CD14-positive monocyte (primary cell): ENCODE measurements around the gene KRT72. TPM values are rescaled to one million over a fixed set of nuclear protein-coding genes. Genes with fewer than 3 reads are reported as not detected.

Experiments used
- DNase-seq, 3 donors: peaks; one replicate each; pipeline ENCODE4 v3.0.0-alpha.2; 2011 to 2022
- H2AFZ ChIP-seq: 2 replicates; pipeline ENCODE4 v1.6.0; 2012; ENCODE audit warnings: mild to moderate bottlenecking, low read depth, low read length, inconsistent platforms; ENCODE audit not compliant: insufficient read depth, poor library complexity, severe bottlenecking
- H3K27ac ChIP-seq, 2 donors: 1 replicate in 1 of 2; 2 replicates in 1 of 2; pipeline ENCODE4 v1.5.1; 2012 to 2013; ENCODE audit warnings: low read length in 2 of 2, control low read depth in 1 of 2, inconsistent platforms in 1 of 2, low read depth in 1 of 2, mild to moderate bottlenecking in 1 of 2
- H3K27me3 ChIP-seq, 2 donors: one replicate each; pipeline versions ENCODE4 v1.6.0 to v1.6.1; 2011 to 2013; ENCODE audit warnings: low read length in 2 of 2; ENCODE audit not compliant: control insufficient read depth in 2 of 2, insufficient read depth in 2 of 2
- H3K36me3 ChIP-seq, 2 donors: replicated peaks in 1 of 2; 1 replicate in 1 of 2; 2 replicates in 1 of 2; pipeline versions ENCODE4 v1.5.1 to v1.6.1; 2012 to 2013; ENCODE audit warnings: low read length in 2 of 2, control low read depth in 1 of 2, inconsistent platforms in 1 of 2, mild to moderate bottlenecking in 1 of 2; ENCODE audit not compliant: insufficient read depth in 2 of 2, control insufficient read depth in 1 of 2
- H3K4me1 ChIP-seq, 2 donors: 1 replicate in 1 of 2; 2 replicates in 1 of 2; pipeline versions ENCODE4 v1.5.1 to v1.6.1; 2012 to 2013; ENCODE audit warnings: low read length in 2 of 2, control low read depth in 1 of 2, inconsistent platforms in 1 of 2, mild to moderate bottlenecking in 1 of 2, moderate library complexity in 1 of 2; ENCODE audit not compliant: insufficient read depth in 2 of 2, control insufficient read depth in 1 of 2
- H3K4me2 ChIP-seq: replicated peaks from 2 replicates; pipeline ENCODE3; 2012; ENCODE audit warnings: low read length, moderate library complexity, mild to moderate bottlenecking; ENCODE audit not compliant: poor library complexity, severe bottlenecking; ENCODE audit errors: extremely low read depth
- H3K4me3 ChIP-seq, 3 experiments: fragments of 200-600 bp in 1 of 3; sonication (generic) in 1 of 3; replicated peaks in 1 of 3; 1 replicate in 2 of 3; 2 replicates in 1 of 3; pipeline ENCODE4 v1.5.1; 2011 to 2013; ENCODE audit warnings: low read length in 3 of 3, mild to moderate bottlenecking in 3 of 3, control low read depth in 2 of 3, low read depth in 2 of 3, inconsistent platforms in 1 of 3, moderate library complexity in 1 of 3
- H3K79me2 ChIP-seq: 2 replicates; pipeline ENCODE4 v1.6.0; 2012; ENCODE audit warnings: mild to moderate bottlenecking, control low read depth, inconsistent platforms, low read length, moderate library complexity; ENCODE audit not compliant: insufficient read depth
- H3K9ac ChIP-seq: 2 replicates; pipeline ENCODE4 v1.6.0; 2017; ENCODE audit warnings: low read length, mild to moderate bottlenecking; ENCODE audit not compliant: insufficient read depth, poor library complexity, severe bottlenecking
- H3K9me3 ChIP-seq, 2 donors: replicated peaks in 1 of 2; 1 replicate in 1 of 2; 2 replicates in 1 of 2; pipeline versions ENCODE4 v1.5.1 to v1.6.1; 2012 to 2013; ENCODE audit warnings: low read length in 2 of 2, control low read depth in 1 of 2; ENCODE audit not compliant: control insufficient read depth in 1 of 2, insufficient read depth in 1 of 2
- H4K20me1 ChIP-seq: 2 replicates; pipeline ENCODE4 v1.6.0; 2012; ENCODE audit warnings: mild to moderate bottlenecking, low read length, control low read depth, moderate library complexity; ENCODE audit not compliant: insufficient read depth
- H3K27ac Mint-ChIP-seq, 7 donors: one replicate each; pipeline ENCODE4 v1.8.0; 2020; ENCODE audit warnings: mild to moderate bottlenecking in 7 of 7, mixed read lengths in 7 of 7, moderate library complexity in 6 of 7, inconsistent platforms in 2 of 7
- H3K27me3 Mint-ChIP-seq, 3 donors: one replicate each; pipeline ENCODE4 v1.8.0; 2021 to 2022; ENCODE audit warnings: low read depth in 3 of 3, mild to moderate bottlenecking in 3 of 3, mixed read lengths in 3 of 3, moderate library complexity in 3 of 3, inconsistent platforms in 1 of 3
- H3K36me3 Mint-ChIP-seq, 2 donors: one replicate each; pipeline ENCODE4 v1.8.0; 2020; ENCODE audit warnings: mixed read lengths in 2 of 2, inconsistent platforms in 1 of 2, mild to moderate bottlenecking in 1 of 2
- H3K4me1 Mint-ChIP-seq: one replicate; pipeline ENCODE4 v1.8.0; 2020; ENCODE audit warnings: mild to moderate bottlenecking, mixed read lengths
- H3K4me3 Mint-ChIP-seq, 2 donors: one replicate each; pipeline ENCODE4 v1.8.0; 2020; ENCODE audit warnings: mild to moderate bottlenecking in 2 of 2, mixed read lengths in 2 of 2, moderate library complexity in 1 of 2
- H3K9me3 Mint-ChIP-seq, 7 donors: one replicate each; pipeline ENCODE4 v1.8.0; 2020 to 2022; ENCODE audit warnings: mixed read lengths in 7 of 7, mild to moderate bottlenecking in 6 of 7, moderate library complexity in 6 of 7, inconsistent platforms in 2 of 7
- CTCF ChIP-seq: fragments of 200-600 bp; IDR thresholded peaks from one replicate; pipeline ENCODE4 v1.8.0; 2022; ENCODE audit warnings: antibody characterized with exemption, mild to moderate bottlenecking
- WGBS: methylation state at CpG from one replicate; pipeline ENCODE4 v1.1.5; 2013; ENCODE audit warnings: missing lambda C conversion rate; ENCODE audit not compliant: insufficient coverage; 5-methylcytosine and 5-hydroxymethylcytosine counted together
- intact Hi-C, 2 donors: fragments of 100-400 bp; cut with micrococcal nuclease; formaldehyde crosslinking; loops; one replicate each; pipeline versions ENCODE4 v1.15.0 to v1.15.1; 2023
- polyA plus RNA-seq, 3 donors: library from polyadenylated mRNA; depleted of rRNA in 1 of 3; unstranded in 2 of 3; stranded (reverse) in 1 of 3; fragments of 300-500 nt in 2 of 3; fragments of >200 nt in 1 of 3; fragmentation: Illumina TruSeq in 2 of 3; gene quantifications; 1 replicate in 2 of 3; 2 replicates in 1 of 3; pipeline ENCODE4 v1.2.3, GENCODE V29; 2012 to 2021

Gene KRT72
- polyA plus RNA-seq, 3 donors, result not detected

DNA sequence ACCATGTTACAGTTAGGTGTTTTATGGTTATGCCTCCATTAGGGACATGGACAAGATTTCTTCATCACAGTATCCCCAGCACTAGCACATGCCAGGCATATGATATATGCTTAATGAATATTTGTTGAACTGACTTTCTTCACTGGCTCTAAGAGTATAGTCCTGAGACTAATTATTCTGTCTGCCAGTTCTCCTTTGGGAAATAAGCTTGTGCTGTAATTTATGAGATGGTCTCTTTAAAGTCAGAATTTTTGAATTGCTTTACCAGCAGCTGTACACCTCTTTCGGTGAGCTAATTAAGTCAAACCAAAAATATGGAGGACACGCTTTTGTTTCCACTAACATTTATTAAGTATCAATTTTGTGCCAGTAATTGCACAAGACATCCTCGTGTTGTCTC is 4.8 kb upstream of the KRT72 start:
- H3K9ac ChIP-seq, result no peak overlapping the region
- no peaks in the 10 kb centered on the region for H4K20me1 ChIP-seq
- H3K4me1 ChIP-seq, result no peaks in the 10 kb centered on the region
- H3K27me3 Mint-ChIP-seq, result peaks cover 17 to 32% (median 19%) of the 10 kb centered on the region in 3 donors
- WGBS, result 93% methylated on average over 2 of the region's 3 CpGs
- intact Hi-C loops, result no loop called here
- H3K9me3 ChIP-seq, result peaks cover 0 to under 1% of the 10 kb centered on the region in 2 donors
- TF ChIP-seq CTCF, result no peak
- no peaks in the 10 kb centered on the region for H3K79me2 ChIP-seq
- no peaks in the 10 kb centered on the region for H3K4me1 Mint-ChIP-seq
- H3K36me3 Mint-ChIP-seq, result no peaks in the 10 kb centered on the region
- no peak overlapping the region for H3K27ac Mint-ChIP-seq
- H3K4me3 ChIP-seq, result no peak overlapping the region
- H3K4me2 ChIP-seq, result no peak overlapping the region
- no peak for DNase-seq
- H3K9me3 Mint-ChIP-seq, result peaks cover 0 to 5% (median 0%) of the 10 kb centered on the region in 7 donors
- H2AFZ ChIP-seq, result no peak overlapping the region
- no peak overlapping the region for H3K27ac ChIP-seq
- H3K4me3 Mint-ChIP-seq, result no peak overlapping the region
- no peaks in the 10 kb centered on the region for H3K36me3 ChIP-seq
- peaks cover 8 to 13% of the 10 kb centered on the region in 2 donors for H3K27me3 ChIP-seq

DNA sequence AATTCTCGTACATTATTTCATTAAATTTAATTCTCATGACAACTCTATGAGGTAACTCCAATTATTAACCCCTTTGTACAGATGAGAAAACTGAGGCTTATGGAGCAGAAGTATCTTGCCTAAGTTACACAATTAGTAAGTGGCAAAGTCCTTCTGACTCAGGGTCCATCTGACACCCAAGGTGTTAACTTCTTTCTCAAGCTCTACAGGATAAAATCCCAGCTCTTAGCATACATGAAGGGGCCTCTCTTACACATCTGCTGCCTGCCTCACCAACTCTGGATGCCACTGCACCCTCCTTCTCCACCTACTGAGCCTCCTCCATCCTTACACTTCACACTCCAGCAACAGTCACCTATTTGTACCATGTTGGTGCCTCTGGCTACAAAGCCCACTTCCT is 4.3 kb upstream of the KRT72 start:
- no peak for TF ChIP-seq CTCF
- Histone ChIP-seq H3K27me3 (peaks cover 9 to 17% of the 10 kb centered on the region in 2 donors), H3K79me2 (no peaks in the 10 kb centered on the region), H3K4me2 (no peak overlapping the region), H2AFZ (no peak overlapping the region), H3K9ac (no peak overlapping the region), H3K9me3 (peaks cover 0 to 5% of the 10 kb centered on the region in 2 donors), H3K4me1 (no peaks in the 10 kb centered on the region), H3K27ac (no peak overlapping the region), H3K36me3 (no peaks in the 10 kb centered on the region), H3K4me3 (no peak overlapping the region), H4K20me1 (no peaks in the 10 kb centered on the region)
- Mint-ChIP-seq H3K4me3 (no peak overlapping the region), H3K27ac (no peak overlapping the region), H3K4me1 (no peaks in the 10 kb centered on the region), H3K36me3 (no peaks in the 10 kb centered on the region), H3K27me3 (peaks cover 19 to 33% (median 19%) of the 10 kb centered on the region in 3 donors), H3K9me3 (peaks cover 0 to 5% (median 2%) of the 10 kb centered on the region in 7 donors)
- no CpG with 5 or more reads among the region's 1 CpG for WGBS
- no peak for DNase-seq
- intact Hi-C loops, result no loop called here
